GM19043 (cell line): ENCODE data around the gene BCAS1.
"Not testable (repeated sequence)": the region's sequence is repeated elsewhere in the genome, so short reads cannot be mapped to it uniquely, and the experiment has no call there.

Experiments
- ATAC-seq: cut with Tn5 transposase; IDR thresholded peaks from one replicate; pipeline ENCODE4 v1.9.1; 2021; ENCODE audit warnings: low read depth; ENCODE audit not compliant: unreplicated experiment

BCAS1 gene

GRCh38 chr20:53990768-53991450, 79.5 kb downstream of the BCAS1 start:
- no peak for ATAC-seq

GRCh38 chr20:53990003-53990402, 80.4 kb downstream of the BCAS1 start:
- no peak for ATAC-seq

DNA sequence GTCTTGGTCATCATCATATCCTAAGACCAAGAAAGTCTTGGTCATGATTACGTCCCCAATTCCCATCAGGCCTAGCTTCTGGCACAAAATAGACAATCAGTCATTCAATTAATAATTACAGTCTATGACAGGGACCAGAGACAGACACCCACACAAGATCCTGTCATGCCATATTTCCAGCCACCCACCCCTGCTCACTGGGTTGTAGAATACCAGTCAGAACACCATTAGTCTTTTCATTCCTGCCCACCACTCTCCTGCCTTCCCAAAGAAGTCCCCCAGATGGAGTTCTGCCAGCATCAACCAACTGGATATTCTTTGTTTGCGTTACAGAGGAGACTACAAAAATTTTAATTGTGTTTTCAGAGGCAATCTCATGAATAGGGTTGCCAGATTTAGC, 81.0 kb downstream of the BCAS1 start:
- no peak for ATAC-seq

- ATAC-seq, result no peak
Measured at GRCh38 chr20:53986037-53986650, 84.2 kb downstream of the BCAS1 start.

DNA sequence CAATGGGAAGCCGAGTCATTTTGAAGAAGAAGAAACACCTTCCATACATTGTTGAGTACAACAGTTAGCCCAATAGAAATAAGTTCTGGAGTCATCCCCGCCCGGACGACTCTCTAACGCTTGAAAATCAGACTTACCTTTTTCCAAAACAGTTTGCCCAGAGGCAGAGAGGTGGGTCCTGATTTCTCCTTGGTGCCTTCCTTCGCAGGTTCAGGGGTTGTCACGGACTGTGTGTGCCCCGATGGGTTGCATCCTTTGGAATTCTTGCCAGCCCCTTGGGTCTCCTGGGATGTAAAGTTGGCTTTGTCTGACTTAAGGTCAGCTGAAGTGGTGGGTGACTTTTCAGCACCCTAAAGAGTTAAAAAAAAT, 85.3 kb downstream of the BCAS1 start:
- ATAC-seq, result no peak

GRCh38 chr20:53984356-53985149, 85.8 kb downstream of the BCAS1 start:
- no peak for ATAC-seq

- no peak for ATAC-seq
Measured at GRCh38 chr20:53983401-53983800, 87.0 kb downstream of the BCAS1 start.

GRCh38 chr20:53982624-53983023, 87.8 kb downstream of the BCAS1 start:
- no peak for ATAC-seq

DNA sequence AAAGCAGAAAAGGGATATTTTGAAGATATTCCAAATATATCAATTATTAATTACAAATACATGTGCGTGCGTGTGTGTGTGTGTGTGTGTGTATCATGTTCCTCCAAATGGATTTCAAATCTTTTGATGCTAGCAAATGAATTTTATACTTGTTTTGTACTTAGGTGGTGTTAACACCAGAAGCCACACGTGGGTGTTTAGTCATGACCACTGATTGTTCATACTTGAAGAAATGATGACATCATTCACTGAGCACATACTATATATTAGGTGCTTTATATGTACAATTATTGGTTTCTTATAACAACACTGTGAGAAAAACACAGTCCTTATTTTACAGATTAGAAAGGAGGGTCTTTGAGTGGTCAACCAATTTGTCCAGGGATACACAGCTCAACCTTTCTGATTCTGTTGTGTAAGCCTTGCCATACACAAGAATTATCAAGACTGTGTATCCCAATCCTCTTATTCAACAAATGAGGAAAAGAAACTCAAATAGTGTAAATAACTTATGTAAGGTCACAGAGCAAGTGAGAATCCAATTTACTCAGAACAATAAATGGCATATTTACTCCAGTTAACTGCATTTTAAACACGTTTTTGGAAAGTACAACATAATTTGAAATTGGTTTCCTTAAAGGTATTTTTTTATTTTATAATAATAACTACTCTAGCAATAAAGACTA, 88.5 kb downstream of the BCAS1 start:
- no peak for ATAC-seq

- no peak for ATAC-seq
Measured at GRCh38 chr20:53981130-53981529, 89.3 kb downstream of the BCAS1 start.

DNA sequence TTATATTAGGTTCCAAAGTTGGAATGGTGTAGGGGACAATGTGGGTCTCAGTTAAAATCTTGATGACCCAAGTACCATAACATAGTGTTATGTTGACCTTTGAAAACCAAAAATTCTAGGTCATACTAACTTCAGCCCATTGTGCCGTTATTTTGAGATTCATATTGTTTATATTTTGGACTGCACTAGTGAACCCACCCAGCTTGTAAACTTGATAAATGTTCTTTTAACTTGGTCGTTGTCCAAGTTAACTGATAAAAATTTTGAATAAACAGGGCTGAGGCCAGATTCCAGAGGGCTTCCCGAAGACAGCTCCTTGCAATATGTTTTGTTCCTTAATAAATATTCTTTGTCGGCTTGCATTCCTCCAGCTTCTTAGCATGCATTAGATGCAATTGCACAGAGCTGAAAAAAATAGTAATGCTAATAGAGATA, 90.3 kb downstream of the BCAS1 start:
- ATAC-seq, result no peak

- no peak for ATAC-seq
Measured at GRCh38 chr20:53978497-53978896, 91.9 kb downstream of the BCAS1 start.

DNA sequence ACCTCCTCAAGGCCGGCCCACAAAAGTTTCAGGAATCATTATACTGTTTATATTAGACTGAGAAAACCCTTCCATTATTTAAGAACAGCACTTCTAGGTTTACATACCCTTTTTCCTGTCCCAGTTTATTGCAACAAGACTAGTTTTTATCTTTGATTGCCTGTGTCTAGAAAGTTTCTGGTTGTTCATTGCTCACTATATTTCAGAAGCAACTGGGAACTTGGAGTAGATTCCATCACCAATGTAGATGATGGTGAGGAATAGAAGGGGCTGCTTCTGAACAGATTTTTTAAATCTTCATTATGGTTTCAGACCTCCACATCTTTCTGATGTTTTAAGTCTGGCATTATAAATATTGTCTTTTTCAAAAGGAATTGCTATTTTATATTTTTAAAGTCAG, 93.0 kb downstream of the BCAS1 start:
- ATAC-seq, result no peak

- ATAC-seq, result no peak
Measured at GRCh38 chr20:53975761-53976160, 94.6 kb downstream of the BCAS1 start.

DNA sequence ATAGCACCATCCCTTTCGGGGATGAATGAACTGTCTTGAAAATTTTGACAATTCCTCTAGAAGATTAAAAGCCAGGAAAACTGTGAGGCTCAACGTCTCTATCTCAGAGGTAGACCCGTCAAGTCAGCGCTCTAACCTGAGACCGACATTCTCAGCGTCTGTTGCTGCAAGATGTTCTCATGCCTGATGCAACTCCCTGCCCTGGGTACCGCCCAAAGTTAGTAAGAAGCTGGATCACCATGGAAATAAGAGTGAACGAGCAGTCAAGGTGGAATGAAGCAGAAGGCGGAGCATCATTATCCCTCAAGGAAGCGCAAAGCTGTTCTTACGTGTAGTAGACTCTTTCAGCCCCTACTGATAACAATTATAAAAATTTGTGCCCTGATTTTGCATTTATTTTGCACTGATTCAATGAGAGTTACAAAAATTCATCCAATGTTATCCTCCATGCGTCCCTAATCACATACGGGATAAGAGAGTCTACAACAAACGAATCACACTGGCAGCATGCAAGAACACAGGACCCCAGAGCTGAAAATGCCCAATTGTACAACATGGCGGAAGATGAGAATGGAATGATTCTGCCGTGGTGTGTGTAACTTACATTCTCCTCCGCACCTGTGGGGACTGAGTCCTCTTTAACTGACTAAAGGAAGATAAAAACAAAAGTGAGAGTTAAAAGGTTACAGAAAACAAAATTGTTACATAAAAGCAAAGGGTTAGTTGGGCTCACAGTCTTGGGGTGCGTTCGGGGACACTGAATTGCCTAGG, 95.4 kb downstream of the BCAS1 start:
- ATAC-seq, result no peak

DNA sequence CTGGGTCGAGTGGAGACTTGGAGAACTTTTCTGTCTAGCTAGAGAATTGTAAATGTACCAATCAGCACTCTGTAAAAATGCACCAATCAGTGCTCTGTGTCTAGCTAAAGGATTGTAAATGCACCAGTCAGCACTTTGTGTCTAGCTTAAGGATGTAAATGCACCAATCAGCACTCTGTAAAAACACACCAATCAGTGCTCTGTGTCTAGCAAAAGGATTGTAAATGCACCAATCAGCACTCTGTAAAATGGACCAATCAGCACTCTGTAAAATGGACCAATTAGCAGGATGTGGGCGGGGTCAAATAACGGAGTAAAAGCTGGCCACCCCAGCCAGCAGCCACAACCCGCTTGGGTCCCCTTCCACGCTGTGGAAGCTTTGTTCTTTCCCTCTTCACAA, 96.5 kb downstream of the BCAS1 start:
- not testable (repeated sequence) for ATAC-seq

DNA sequence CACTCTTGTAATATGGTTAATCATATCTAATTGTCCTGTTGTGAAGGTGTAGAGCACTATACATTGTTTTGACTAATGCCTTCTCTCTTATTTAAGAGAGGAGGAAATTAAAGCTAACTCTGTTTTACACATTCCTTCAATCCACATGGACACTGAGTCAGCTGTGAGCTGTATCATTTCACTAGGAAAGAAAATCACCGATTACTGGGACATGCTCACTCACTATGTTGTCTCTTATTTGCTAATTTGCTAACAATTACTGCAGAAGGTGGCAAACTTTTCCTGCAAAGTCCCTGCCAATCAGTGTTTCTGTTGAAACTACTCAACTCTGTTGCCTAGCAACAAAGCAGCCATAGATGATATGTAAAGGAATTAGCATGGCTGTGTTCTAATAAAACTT, 98.2 kb downstream of the BCAS1 start:
- no peak for ATAC-seq

DNA sequence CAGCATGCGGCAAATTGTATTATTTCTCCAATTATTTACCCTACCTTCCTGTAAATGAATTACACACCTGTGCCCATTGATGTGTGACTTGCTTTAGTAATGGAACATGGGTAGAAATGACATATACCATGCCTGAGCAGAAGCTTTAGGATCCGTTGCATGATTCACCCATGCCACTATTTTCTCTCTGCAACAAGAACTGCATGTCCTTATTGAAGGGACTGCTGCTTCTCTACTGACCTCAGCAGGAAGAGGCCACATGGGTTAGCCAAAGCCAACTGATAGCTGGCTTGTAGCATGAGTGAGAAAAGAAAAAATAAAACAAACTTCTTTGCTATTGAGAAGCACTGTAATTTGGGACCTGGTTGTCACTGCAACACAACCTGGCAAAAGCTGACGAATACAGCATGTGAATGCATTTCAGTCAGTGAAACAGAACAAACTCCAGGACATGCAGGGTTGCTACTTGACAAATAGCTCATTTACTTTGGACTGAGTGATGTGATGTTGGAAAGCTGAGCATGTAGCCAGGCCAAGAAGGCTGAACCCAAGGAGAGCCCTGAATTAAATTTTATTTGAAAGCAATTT, 99.2 kb downstream of the BCAS1 start:
- no peak for ATAC-seq

DNA sequence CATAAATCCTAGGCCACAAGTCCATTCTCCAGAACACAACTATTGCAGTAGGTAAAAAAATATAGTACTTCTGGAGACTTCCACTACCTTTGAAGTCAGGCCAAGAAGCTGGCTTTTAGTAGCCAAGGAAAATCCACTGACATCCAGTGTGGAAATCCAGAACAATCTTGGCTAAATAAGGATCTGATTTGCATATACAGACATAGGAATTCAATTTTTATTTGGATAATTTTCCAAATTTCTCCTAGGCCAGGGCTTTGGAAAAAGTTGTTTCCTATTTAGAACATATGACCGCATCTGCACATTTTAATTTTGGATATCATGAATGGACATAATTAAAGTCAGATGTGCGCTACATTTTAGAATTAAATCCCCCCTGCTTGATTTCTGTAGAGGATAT, 100.2 kb downstream of the BCAS1 start:
- ATAC-seq, result no peak

GRCh38 chr20:53967527-53967926, 102.9 kb downstream of the BCAS1 start:
- no peak for ATAC-seq
